GM12878 (cell line): ENCODE measurements around the gene CAMTA1.

Experiments
- BCL11A ChIP-seq: IDR thresholded peaks from 2 replicates; pipeline ENCODE4 v1.6.1; 2011; ENCODE audit warnings: low read depth, low read length
- BMI1 ChIP-seq: fragments of 450-650 bp; IDR thresholded peaks from 2 replicates; pipeline ENCODE4 v1.6.1; 2016; ENCODE audit warnings: mild to moderate bottlenecking, moderate library complexity, borderline replicate concordance
- CREB1 ChIP-seq: IDR thresholded peaks from 2 replicates; pipeline ENCODE4 v1.6.1; 2012; ENCODE audit warnings: low read depth, mild to moderate bottlenecking, inconsistent platforms
- EGR1 ChIP-seq, 2 experiments: IDR thresholded peaks; 1 replicate in 1 of 2; 2 replicates in 1 of 2; pipeline ENCODE4 v1.6.1; 2011 to 2012; ENCODE audit warnings: low read depth in 2 of 2, low read length in 2 of 2, borderline replicate concordance in 1 of 2, mild to moderate bottlenecking in 1 of 2, moderate library complexity in 1 of 2
- EZH2 ChIP-seq: IDR thresholded peaks from 2 replicates; pipeline ENCODE4 v1.6.1; 2012; ENCODE audit warnings: low read depth, mild to moderate bottlenecking, control low read depth, inconsistent platforms, low read length, borderline replicate concordance; ENCODE audit not compliant: control insufficient read depth
- HCFC1 ChIP-seq: fragments of 150-350 bp; IDR thresholded peaks from 2 replicates; pipeline ENCODE4 v1.6.1; 2014; ENCODE audit warnings: low read length
- JUND ChIP-seq: IDR thresholded peaks from 2 replicates; pipeline ENCODE4 v1.6.1; 2012; ENCODE audit warnings: low read depth, mild to moderate bottlenecking, low read length, improper control_type of control experiment, moderate library complexity
- MYC ChIP-seq: IDR thresholded peaks from 2 replicates; pipeline ENCODE4 v1.6.1; 2011; ENCODE audit warnings: mild to moderate bottlenecking, low read length, moderate library complexity, inconsistent platforms; ENCODE audit not compliant: insufficient read depth, insufficient replicate concordance, insufficient read length, severe bottlenecking
- TF ChIP-seq, protein P1 (sequence below), 3 experiments: IDR thresholded peaks in 2 of 3; conservative IDR thresholded peaks in 1 of 3; 2 replicates each; pipeline ENCODE4 v1.5.1; 2011; ENCODE audit warnings: low read depth in 3 of 3, low read length in 3 of 3, mild to moderate bottlenecking in 3 of 3, control low read depth in 2 of 3, moderate library complexity in 2 of 3, inconsistent platforms in 1 of 3, mixed read lengths in 1 of 3; ENCODE audit not compliant: control insufficient read depth in 2 of 3, insufficient read depth in 1 of 3; ENCODE audit errors: extremely low read depth in 1 of 3
- TF ChIP-seq, protein P2 (sequence below): IDR thresholded peaks from 2 replicates; pipeline ENCODE4 v1.6.1; 2012; ENCODE audit warnings: mild to moderate bottlenecking, low read depth, low read length

GRCh38 chr1:7610106-7610731, 825.0 kb downstream of the CAMTA1 start:
- TF ChIP-seq, protein P1, sequence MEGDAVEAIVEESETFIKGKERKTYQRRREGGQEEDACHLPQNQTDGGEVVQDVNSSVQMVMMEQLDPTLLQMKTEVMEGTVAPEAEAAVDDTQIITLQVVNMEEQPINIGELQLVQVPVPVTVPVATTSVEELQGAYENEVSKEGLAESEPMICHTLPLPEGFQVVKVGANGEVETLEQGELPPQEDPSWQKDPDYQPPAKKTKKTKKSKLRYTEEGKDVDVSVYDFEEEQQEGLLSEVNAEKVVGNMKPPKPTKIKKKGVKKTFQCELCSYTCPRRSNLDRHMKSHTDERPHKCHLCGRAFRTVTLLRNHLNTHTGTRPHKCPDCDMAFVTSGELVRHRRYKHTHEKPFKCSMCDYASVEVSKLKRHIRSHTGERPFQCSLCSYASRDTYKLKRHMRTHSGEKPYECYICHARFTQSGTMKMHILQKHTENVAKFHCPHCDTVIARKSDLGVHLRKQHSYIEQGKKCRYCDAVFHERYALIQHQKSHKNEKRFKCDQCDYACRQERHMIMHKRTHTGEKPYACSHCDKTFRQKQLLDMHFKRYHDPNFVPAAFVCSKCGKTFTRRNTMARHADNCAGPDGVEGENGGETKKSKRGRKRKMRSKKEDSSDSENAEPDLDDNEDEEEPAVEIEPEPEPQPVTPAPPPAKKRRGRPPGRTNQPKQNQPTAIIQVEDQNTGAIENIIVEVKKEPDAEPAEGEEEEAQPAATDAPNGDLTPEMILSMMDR (IDR thresholded peaks at IDR 0.05 in 2 of 3, conservative IDR thresholded peaks at IDR 0.05 in 1 of 3; ENCODE audit: control insufficient read depth in 2 of 3, extremely low read depth in 1 of 3, insufficient read depth in 1 of 3, low read depth in 3 of 3, low read length in 3 of 3) = no peak
- no peak for TF ChIP-seq BMI1
- no peak for TF ChIP-seq EGR1 (IDR thresholded peaks at IDR 0.05; ENCODE audit: borderline replicate concordance in 1 of 2, low read depth in 2 of 2, low read length in 2 of 2)
- no peak for TF ChIP-seq BCL11A
- no peak for TF ChIP-seq MYC
- TF ChIP-seq JUND = no peak
- no peak for TF ChIP-seq EZH2
- TF ChIP-seq HCFC1 = no peak
- TF ChIP-seq, protein P2, sequence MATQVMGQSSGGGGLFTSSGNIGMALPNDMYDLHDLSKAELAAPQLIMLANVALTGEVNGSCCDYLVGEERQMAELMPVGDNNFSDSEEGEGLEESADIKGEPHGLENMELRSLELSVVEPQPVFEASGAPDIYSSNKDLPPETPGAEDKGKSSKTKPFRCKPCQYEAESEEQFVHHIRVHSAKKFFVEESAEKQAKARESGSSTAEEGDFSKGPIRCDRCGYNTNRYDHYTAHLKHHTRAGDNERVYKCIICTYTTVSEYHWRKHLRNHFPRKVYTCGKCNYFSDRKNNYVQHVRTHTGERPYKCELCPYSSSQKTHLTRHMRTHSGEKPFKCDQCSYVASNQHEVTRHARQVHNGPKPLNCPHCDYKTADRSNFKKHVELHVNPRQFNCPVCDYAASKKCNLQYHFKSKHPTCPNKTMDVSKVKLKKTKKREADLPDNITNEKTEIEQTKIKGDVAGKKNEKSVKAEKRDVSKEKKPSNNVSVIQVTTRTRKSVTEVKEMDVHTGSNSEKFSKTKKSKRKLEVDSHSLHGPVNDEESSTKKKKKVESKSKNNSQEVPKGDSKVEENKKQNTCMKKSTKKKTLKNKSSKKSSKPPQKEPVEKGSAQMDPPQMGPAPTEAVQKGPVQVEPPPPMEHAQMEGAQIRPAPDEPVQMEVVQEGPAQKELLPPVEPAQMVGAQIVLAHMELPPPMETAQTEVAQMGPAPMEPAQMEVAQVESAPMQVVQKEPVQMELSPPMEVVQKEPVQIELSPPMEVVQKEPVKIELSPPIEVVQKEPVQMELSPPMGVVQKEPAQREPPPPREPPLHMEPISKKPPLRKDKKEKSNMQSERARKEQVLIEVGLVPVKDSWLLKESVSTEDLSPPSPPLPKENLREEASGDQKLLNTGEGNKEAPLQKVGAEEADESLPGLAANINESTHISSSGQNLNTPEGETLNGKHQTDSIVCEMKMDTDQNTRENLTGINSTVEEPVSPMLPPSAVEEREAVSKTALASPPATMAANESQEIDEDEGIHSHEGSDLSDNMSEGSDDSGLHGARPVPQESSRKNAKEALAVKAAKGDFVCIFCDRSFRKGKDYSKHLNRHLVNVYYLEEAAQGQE = no peak
- TF ChIP-seq CREB1 = no peak
